NCI-H2107 (cell line): ENCODE data around the gene MROH2B.

ENCODE experiments used
- DNase-seq: peaks from one replicate; lab custom pipeline; 2025; lab: John Stamatoyannopoulos, UW

MROH2B gene

DNA sequence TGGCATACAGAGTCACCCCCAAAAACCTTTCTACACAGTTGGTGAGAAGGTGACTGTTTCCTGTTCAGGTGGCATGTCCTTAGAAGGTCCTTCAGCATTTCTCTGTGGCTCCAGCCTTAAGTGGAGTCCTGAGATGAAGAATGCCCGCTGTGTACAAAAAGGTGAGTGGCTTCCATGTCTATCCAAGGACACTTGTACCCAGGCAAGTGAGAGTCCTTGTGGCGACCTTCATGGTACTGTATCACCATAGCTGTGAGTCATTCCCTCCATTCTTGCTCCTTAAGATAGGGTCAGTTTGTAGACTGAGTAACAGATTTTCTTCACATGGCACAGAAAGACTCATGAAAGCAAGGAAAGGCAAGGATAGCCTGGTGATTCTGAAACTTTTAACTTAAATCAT is 98.7 kb downstream of the MROH2B start:
- DNase-seq = no peak

- DNase-seq = no peak
Observed at GRCh38 chr5:40962207-40962955, 108.8 kb downstream of the MROH2B start.

DNA sequence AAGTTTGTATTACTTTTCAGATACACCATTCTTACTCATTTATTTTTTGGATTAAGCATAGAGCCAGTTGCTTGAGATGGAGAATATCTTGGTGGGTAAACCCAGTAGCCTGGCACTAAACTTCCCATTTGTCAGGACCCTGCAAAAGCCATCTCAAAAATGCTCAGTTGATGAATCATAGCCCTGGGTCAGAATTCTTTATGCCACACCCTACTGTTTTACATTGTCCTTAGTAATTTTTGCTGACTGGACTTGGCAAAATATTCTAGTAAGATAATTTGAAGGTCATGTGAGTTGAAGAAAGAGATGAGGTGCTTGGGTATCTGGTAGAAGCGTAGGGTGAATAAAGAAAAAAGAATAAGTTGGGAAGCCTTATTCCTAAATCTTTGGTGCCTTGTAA is 111.1 kb downstream of the MROH2B start:
- no peak for DNase-seq

GRCh38 chr5:40958811-40959210 is 112.3 kb downstream of the MROH2B start:
- no peak for DNase-seq

DNA sequence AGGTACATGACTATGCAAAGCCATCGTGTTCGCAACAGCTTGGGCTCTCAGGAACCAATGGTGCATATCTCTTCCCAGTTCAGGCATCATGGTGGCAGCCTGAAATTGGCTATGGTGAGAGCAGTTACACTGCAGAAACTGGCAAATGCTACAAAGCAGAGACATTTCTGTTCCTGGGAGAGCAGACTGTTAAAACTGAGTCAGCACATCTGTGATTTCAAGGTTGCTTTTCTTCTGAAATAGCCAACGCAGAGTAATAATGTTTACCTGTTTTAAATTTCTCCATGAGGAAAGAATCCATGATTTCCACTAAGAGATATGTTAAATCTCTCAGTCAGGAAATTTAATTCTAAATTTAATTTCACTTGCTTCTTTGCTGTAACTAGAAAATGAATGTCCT is 114.1 kb downstream of the MROH2B start:
- no peak for DNase-seq

DNA sequence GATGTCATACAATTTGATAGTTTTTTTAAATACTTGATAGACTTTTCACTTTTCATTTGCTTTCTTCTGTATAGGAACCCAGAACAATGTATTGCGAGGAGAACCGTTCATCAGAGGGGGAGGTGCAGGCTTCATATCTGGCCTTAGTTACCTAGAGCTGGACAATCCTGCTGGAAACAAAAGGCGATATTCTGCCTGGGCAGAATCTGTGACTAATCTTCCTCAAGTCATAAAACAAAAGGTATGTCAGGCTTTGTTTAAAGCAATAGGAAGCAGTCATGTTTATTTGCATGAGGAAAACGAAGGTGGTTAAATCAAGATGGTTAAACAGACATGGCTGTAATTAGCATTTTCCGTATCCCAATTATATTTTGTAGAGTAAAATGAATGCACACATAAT is 115.8 kb downstream of the MROH2B start:
- no peak for DNase-seq
